Kasumi-1 (cell line): Measurements from ENCODE around the gene HMOX2.

Source experiments
- DNase-seq, 2 experiments: peaks; one replicate each; lab custom pipeline; 2025; lab: John Stamatoyannopoulos, UW

The HMOX2 gene

GRCh38 chr16:4556580-4556979 lies 80.4 kb downstream of the HMOX2 start:
- DNase-seq = no peak

- DNase-seq = no peak
These were observed 81.8 kb downstream of the HMOX2 start for GRCh38 chr16:4557973-4558372.
